Stimulated activated CD4-positive, alpha-beta T cell treated with anti-CD3 and anti-CD28 coated beads, TNF-alpha, amount 100 ng/mL, for 48 hours (primary cell): ENCODE measurements around the gene CYTH1.
A peak's percentile ranks its signal among the peaks of the same experiment; 100 is the strongest.

ENCODE experiments used
- DNase-seq, 3 donors: peaks; one replicate each; pipeline ENCODE4 v3.0.0-alpha.2; 2020; ENCODE audit warnings: low read depth in 3 of 3

Gene CYTH1

DNA sequence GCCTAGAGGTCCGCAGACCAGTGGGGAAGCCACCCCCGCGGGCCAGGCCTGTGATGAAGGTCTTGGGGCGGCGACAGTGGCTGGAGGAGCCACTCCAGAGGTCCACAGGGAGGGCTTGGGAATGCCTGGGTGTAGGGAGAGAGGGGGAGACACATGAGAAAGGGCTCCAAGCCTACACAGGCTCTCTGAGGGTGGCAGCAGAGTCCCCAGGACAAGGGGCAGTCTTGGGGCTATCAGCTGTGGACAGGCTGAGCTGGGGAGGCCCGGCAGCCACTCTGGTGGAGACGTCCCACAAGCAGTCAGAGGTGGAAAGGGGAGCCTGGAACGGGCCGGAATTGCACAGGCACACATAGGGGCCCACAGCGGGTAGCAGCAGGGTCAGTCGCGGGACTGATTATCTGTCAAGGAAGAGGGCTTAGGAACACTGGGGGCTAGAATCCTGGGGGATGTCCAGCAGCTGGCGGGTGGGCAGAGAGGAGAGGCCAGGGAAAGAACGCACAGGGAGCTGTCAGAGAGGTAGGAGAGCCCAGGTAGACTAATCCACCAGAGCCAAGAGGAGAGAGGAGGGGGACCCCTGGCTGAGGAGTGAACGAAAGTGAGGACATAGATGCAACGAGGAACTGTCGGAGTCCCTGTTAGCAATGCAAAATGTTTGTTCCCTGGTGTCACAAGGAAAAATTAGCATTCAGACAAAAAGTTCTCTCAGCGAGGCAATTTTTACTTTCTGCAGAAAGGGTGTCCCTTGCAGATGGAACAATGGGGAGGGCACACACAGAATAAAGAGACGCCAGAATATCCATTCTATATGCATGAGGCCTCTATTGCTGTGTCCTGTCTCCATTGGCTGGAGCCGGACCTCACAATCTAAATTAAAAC, 111.0 kb downstream of the CYTH1 start:
- no peak for DNase-seq

DNA sequence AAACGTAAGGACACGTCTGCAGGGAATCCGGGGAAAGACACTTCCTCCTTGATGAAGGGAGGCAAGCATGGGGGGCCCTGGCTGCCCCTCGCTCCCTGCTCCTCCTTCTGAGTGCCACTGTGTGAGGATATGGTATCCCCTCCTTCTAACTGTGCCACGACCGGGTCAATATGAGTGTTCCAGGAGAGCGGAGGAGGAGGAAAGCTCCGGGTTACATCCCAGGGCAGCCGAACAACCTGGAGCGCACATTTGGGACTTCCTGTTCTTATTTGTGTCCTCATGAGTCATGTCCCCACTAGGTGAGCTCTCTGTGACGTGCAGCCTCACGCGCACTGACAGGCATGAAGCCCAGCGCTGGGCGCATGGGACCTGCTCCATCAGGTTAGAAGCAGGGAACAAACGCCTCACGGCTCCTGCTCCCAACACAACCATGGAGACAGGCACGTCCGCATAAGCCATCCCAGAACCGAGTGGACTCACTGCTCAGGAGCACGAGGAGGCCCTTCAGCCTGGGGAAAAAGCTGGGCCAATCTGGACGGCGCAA, 112.0 kb downstream of the CYTH1 start:
- no peak for DNase-seq

- no peak for DNase-seq
Observed at GRCh38 chr17:78669256-78669974, 112.7 kb downstream of the CYTH1 start.

DNA sequence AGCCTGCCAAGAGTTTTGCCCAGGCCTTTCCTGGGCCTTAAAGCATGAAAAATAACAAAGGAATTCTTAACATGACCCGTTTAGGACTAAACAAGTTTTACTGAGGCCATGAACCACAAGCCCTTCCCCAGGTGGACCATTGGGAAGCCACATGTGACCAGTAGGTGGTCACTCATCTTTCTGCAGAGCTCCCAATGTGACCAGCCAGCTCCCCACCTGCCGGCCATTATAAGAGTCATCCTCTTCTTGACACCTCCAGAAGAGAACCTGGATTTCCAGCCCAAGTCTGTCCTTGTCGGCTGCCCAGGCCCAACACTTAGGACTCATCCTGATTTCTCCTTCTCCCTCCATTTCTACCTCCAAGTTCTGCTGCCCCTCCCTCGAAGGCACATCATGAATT, 113.2 kb downstream of the CYTH1 start:
- DNase-seq, result no peak

DNA sequence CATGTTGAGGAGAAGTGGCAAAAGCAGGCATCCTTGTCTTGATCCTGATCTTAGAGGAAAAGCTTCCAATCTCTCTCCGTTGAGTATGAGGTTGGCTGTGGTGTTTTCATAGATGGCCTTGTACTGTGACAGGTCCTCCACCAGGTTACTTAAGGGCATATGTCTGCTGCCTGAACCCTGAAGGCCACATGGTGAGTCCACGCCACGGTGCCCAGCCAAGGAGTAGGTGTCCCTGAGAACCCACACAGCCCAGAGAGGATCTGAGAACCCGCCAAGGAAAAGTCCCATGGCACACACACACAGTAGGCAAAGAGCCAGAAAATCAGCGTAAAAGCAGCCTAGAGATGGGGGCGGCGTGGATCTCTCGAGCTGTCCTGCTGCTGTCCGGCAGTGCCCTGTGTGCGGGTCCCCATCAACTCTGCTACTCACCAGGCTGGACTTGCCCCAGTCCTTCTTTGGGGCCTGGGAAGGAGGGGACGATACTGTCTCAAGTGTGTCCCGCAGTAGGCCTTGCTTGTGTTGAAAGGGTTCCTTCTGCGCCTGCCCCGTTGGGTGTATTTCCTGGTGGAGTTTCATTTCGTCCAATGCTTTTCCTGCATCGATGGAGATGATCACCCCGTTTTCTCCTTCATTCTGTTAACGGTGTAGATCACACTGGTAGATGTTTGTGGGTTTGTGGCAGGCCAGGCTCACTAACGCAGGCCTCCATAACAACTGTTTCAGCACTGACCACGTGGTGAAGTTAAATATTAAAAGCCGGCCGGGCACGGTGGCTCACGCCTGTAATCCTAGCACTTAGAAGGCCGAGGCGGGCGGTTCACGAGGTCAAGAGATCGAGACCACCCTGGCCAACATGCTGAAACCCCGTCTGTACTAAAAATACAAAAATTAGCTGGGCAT, 114.1 kb downstream of the CYTH1 start:
- DNase-seq, result no peak

DNA sequence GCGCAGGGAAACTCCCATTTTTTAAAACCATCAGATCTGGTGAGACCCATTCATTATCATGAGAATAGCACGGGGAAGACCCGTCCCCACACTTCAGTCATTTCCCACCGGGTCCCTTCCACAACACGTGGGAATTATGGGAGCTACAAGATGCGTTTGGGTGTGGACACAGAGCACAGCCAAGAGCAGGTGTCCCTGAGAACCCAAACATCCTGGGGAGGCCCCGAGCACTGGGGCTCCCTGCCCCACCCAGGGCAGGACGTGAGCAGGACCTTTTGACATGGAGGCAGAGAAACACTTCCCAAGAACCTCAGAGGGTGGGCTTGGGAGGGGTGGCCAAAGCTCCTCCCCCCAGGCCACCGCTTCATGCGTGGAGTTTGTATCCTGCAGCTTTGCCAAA, 115.0 kb downstream of the CYTH1 start:
- no peak for DNase-seq

- DNase-seq, result peak in 2 of 3 donors; percentile 29 to 39
Observed at GRCh38 chr17:78665952-78666920, 115.8 kb downstream of the CYTH1 start.

- DNase-seq, result no peak
Observed at GRCh38 chr17:78665387-78665951, 116.6 kb downstream of the CYTH1 start.

- no peak for DNase-seq
Observed at GRCh38 chr17:78664476-78665386, 117.3 kb downstream of the CYTH1 start.

- no peak for DNase-seq
Observed at GRCh38 chr17:78661093-78661770, 120.8 kb downstream of the CYTH1 start.

DNA sequence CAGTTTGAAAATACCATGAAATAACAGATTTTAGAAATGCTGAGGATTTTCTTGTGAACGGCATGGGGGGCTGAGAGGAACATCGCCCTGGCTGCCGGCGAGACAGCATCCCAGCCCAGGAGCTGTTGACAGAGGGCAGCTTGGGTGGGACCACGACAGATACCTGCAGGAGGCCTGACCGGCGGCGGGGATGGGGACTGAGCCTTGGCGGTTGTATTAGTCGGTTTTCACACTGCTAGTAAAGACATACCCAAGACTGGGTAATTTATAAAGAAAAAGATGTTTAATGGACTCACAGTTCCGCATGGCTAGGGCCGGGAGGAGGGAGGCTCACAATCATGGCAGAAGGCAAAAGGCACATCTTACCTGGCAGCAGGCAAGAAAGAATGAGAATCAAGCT, 122.5 kb downstream of the CYTH1 start:
- no peak for DNase-seq

DNA sequence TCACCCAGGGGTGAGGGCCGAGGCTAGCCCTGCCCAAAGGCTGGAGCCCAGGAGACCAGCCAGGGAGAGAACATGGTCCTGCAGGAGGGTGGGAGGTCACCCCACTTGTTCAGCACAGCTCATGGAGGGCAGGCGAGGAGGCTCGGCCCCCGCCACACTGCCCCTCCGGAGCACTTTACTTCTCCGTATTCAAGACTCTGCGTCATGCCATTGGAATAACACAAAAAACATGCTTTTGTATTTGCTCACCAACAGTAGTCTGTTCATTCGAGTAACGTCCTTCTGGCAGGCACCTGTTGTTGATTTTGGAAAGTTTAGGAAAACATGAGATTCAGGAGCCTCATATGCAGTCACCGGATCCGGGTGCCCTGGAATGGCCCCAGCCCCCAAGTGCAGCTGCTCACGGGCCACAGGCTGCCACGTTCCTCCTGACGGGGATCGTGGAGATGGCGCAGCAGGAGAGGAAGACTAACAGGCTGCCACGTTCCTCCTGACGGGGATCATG, 123.7 kb downstream of the CYTH1 start:
- DNase-seq, result no peak

DNA sequence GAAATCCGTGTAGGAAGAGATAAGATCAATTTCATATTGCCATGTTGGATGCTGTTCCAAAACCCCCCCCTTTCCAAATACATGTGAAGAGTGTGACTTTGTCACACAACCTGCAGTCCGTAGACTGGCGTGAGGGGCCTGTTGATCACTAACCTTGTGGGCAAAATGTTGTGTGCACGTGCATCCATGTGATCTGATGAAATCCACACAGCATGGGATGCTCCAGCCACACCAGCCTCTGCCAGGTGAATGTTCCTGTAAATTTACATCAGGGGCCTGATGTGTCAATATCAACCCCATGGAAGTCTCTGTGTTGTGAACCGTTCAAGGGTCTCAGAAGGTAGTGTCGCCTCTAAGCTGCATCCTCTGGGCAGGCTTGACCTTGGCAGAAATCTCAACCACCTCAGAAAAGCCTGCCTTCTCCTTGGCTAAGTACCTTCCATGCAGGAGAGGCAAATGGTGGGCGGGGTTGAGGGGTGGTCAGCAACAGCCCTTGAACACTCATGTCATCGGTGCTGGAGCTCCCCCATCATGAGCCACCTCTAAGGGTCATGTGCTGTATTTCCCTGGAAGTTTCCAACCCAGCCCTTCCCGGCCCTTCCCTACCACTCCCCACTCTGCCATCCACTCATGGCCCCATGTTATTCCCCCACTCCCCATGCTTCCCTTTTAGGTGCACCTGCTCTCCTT, 126.7 kb downstream of the CYTH1 start:
- no peak for DNase-seq

DNA sequence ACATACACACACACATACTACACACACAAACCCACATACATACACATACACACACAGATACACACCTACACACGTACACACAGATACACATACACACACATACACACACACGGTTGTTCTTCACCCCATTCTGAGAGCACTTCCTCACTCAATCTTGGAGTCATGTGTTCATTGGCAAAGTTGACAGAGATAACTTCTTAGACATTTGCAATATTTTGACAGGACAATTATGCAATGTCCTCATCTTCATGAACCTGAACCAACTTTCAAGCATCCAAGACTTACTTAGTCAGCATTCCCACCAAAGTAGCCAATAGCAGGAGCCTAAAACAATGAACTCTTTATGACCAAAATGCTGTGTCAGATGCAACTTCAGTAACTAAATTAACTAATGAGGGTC, 127.7 kb downstream of the CYTH1 start:
- DNase-seq, result no peak

DNA sequence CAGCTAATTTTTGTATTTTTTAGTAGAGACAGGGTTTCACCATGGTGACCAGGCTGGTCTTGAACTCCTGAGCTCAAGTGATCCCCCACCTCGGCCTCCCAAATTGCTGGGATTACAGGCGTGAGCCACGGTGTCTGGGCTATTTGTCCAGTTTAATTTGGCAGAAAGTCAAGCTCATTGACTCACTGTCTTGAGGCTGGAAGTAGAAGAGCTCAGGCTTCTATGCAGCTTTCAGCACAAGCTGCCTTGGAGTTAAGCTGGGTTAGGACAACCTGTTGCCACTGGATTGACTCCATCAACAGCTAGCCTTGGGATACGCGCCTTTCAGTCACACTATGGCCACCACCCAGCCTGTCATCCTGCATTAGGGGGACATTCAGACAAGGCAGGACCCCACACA, 128.7 kb downstream of the CYTH1 start:
- no peak for DNase-seq

GRCh38 chr17:78652913-78653312, 129.2 kb downstream of the CYTH1 start:
- no peak for DNase-seq

- DNase-seq, result no peak
Observed at GRCh38 chr17:78652024-78652423, 130.0 kb downstream of the CYTH1 start.

DNA sequence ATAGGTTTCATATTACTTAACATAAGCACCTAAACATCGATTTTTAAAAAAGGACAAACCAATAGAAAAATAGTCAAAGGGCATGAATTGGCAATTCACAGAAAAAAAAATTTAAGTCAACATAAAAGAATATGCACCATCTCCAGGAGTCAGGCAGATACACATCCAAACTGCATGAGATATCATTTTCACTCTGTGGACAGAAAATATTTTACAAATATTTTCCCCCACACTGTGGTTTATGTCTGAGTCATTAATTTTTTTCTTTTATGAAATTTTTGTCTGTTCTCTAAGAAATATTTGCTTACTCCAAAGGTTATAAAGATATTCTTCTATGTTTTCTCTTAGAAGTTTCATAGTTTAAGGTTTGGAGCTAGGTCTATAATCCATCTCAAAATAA, 130.5 kb downstream of the CYTH1 start:
- no peak for DNase-seq
